IMR-90 (cell line): ENCODE results near the gene OR3A2. TPM values are rescaled to one million over a fixed set of nuclear protein-coding genes. Genes with fewer than 3 reads are reported as not detected.
"Not testable (repeated sequence)": the region's sequence is repeated elsewhere in the genome, so short reads cannot be mapped to it uniquely, and the experiment has no call there.

Experiments used
- ATAC-seq: fragments of 200-7000 bp; cut with Tn5 transposase; 2 replicates; pipeline ENCODE4 v1.9.1; 2020; ENCODE audit warnings: low read depth, mild to moderate bottlenecking, moderate library complexity
- BruUV-seq: library from RNA; stranded (reverse); fragments of 400-500 nt; replicated peaks from 2 replicates; lab custom pipeline; 2021; lab: Mats Ljungman, UMichigan
- CTCF ChIA-PET: fragments of 300-600 bp; formaldehyde crosslinking; extraction: SDS; loops from one replicate; lab custom pipeline; 2021; ENCODE audit warnings: antibody characterized with exemption; lab: Yijun Ruan, JAX
- POLR2A ChIA-PET: fragments of 300-600 bp; sonication (Branson Sonifier 250); formaldehyde crosslinking; loops from one replicate; lab custom pipeline; 2022; ENCODE audit warnings: antibody characterized with exemption; ENCODE audit not compliant: unreplicated experiment; lab: Charles Lee
- DNase-seq: peaks from one replicate; pipeline ENCODE4 v3.0.0; 2013
- H2AFZ ChIP-seq: replicated peaks from 2 replicates; pipeline ENCODE3; 2013; ENCODE audit warnings: low read length, mild to moderate bottlenecking; ENCODE audit not compliant: poor library complexity
- H2AK5ac ChIP-seq: 2 replicates; pipeline ENCODE4 v1.6.1; 2013; ENCODE audit warnings: low read depth, low read length, inconsistent platforms
- H2AK9ac ChIP-seq: replicated peaks from 2 replicates; pipeline ENCODE3; 2013; ENCODE audit warnings: mild to moderate bottlenecking, low read depth, low read length, moderate library complexity; ENCODE audit not compliant: poor library complexity
- H2BK120ac ChIP-seq: 2 replicates; pipeline ENCODE4 v1.6.1; 2013; ENCODE audit warnings: low read depth, low read length, inconsistent platforms
- H2BK15ac ChIP-seq: 3 replicates; pipeline ENCODE4 v1.6.1; 2013; ENCODE audit warnings: low read depth, low read length, inconsistent platforms
- H2BK20ac ChIP-seq: 2 replicates; pipeline ENCODE4 v1.6.1; 2013; ENCODE audit warnings: low read depth, mild to moderate bottlenecking, inconsistent platforms, low read length, moderate library complexity
- H2BK5ac ChIP-seq: 2 replicates; pipeline ENCODE4 v1.6.1; 2013; ENCODE audit warnings: mild to moderate bottlenecking, low read depth, low read length, inconsistent platforms; ENCODE audit not compliant: poor library complexity, severe bottlenecking
- H3K14ac ChIP-seq: replicated peaks from 2 replicates; pipeline ENCODE4 v1.6.1; 2013; ENCODE audit warnings: low read depth, low read length, inconsistent platforms
- H3K18ac ChIP-seq: 2 replicates; pipeline ENCODE4 v1.6.1; 2013; ENCODE audit warnings: low read depth, low read length, control low read depth
- H3K23ac ChIP-seq: 2 replicates; pipeline ENCODE4 v1.6.1; 2013; ENCODE audit warnings: low read depth, low read length, inconsistent platforms
- H3K27ac ChIP-seq: 2 replicates; pipeline ENCODE4 v1.5.1; 2013; ENCODE audit warnings: mild to moderate bottlenecking, control low read depth, low read length; ENCODE audit not compliant: insufficient read depth
- H3K27me3 ChIP-seq: 2 replicates; pipeline ENCODE4 v1.6.1; 2013; ENCODE audit warnings: low read length; ENCODE audit not compliant: control insufficient read depth, insufficient read depth
- H3K36me3 ChIP-seq: 2 replicates; pipeline ENCODE4 v1.6.1; 2013; ENCODE audit warnings: low read length, mixed read lengths; ENCODE audit not compliant: control insufficient read depth, insufficient read depth
- H3K4ac ChIP-seq: 2 replicates; pipeline ENCODE4 v1.6.1; 2013; ENCODE audit warnings: low read depth, low read length, inconsistent platforms
- H3K4me1 ChIP-seq: 2 replicates; pipeline ENCODE4 v1.6.1; 2013; ENCODE audit warnings: low read length, mixed read lengths; ENCODE audit not compliant: control insufficient read depth, insufficient read depth
- H3K4me2 ChIP-seq: 2 replicates; pipeline ENCODE4 v1.6.1; 2013; ENCODE audit warnings: low read depth, mild to moderate bottlenecking, control low read depth, low read length, moderate library complexity
- H3K4me3 ChIP-seq: 2 replicates; pipeline ENCODE4 v1.5.1; 2013; ENCODE audit warnings: low read depth, mild to moderate bottlenecking, control low read depth, low read length, moderate library complexity; ENCODE audit not compliant: insufficient read depth
- H3K56ac ChIP-seq: 2 replicates; pipeline ENCODE4 v1.6.1; 2013; ENCODE audit warnings: low read length, inconsistent platforms; ENCODE audit not compliant: insufficient read depth; ENCODE audit errors: extremely low read depth
- H3K79me1 ChIP-seq, 2 experiments: 2 replicates each; pipeline ENCODE4 v1.6.1; 2013; ENCODE audit warnings: low read length in 2 of 2, inconsistent platforms in 1 of 2, low read depth in 1 of 2
- H3K9ac ChIP-seq: 2 replicates; pipeline ENCODE4 v1.6.1; 2013; ENCODE audit warnings: low read depth, low read length, control low read depth
- H3K9me1 ChIP-seq: 2 replicates; pipeline ENCODE4 v1.6.1; 2013; ENCODE audit warnings: low read length, inconsistent platforms; ENCODE audit not compliant: insufficient read depth
- H3K9me3 ChIP-seq: 2 replicates; pipeline ENCODE4 v1.6.1; 2013; ENCODE audit warnings: low read length; ENCODE audit not compliant: control insufficient read depth, insufficient read depth
- H4K20me1 ChIP-seq: 2 replicates; pipeline ENCODE4 v1.6.1; 2013; ENCODE audit warnings: low read length, inconsistent platforms; ENCODE audit not compliant: insufficient read depth
- H4K5ac ChIP-seq: 2 replicates; pipeline ENCODE4 v1.6.1; 2013; ENCODE audit warnings: mild to moderate bottlenecking, low read depth, low read length, control low read depth
- H4K8ac ChIP-seq, 2 experiments: 2 replicates each; pipeline ENCODE4 v1.6.1; 2013; ENCODE audit warnings: low read depth in 2 of 2, low read length in 2 of 2, control low read depth in 1 of 2, inconsistent platforms in 1 of 2
- H4K91ac ChIP-seq: 2 replicates; pipeline ENCODE4 v1.6.1; 2013; ENCODE audit warnings: low read depth, low read length, inconsistent platforms; ENCODE audit not compliant: insufficient read depth
- WGBS, 2 experiments: methylation state at CpG; one replicate each; pipeline versions ENCODE4 v1.1.5 to v1.1.7; 2013; ENCODE audit warnings: missing lambda C conversion rate in 2 of 2; ENCODE audit not compliant: insufficient read length in 1 of 2; ENCODE audit errors: extremely low coverage in 2 of 2; 5-methylcytosine and 5-hydroxymethylcytosine counted together
- dilution Hi-C: fragments of 300-500 bp; cut with HindIII; formaldehyde crosslinking; loops from one replicate; pipeline ENCODE4 v1.14.3; 2018; ENCODE audit warnings: low sequenced_read_pairs; ENCODE audit not compliant: unreplicated experiment
- in situ Hi-C: fragments of 300-500 bp; cut with MboI; formaldehyde crosslinking; loops from 3 replicates; pipeline ENCODE4 v1.14.3; 2019; ENCODE audit warnings: low sequenced_read_pairs, inconsistent platforms, mixed read lengths
- intact Hi-C: fragments of 100-400 bp; cut with micrococcal nuclease; formaldehyde crosslinking; loops from 2 replicates; pipeline ENCODE4 v1.10.0; 2022
- polyA plus RNA-seq, 3 experiments: library from polyadenylated mRNA; depleted of rRNA; stranded (reverse); fragments of >200 nt; gene quantifications; 2 replicates each; pipeline ENCODE4 v1.2.3, GENCODE V29; 2012; ENCODE audit warnings: low replicate concordance in 1 of 3
- total RNA-seq: library from RNA; depleted of rRNA; stranded (reverse); fragments of >200 nt; gene quantifications from 2 replicates; pipeline ENCODE4 v1.2.3, GENCODE V29; 2012

OR3A2 gene
- total and polyA plus RNA-seq, 2 of the 4 experiments (the other 2 are of a cell fraction): not detected

DNA sequence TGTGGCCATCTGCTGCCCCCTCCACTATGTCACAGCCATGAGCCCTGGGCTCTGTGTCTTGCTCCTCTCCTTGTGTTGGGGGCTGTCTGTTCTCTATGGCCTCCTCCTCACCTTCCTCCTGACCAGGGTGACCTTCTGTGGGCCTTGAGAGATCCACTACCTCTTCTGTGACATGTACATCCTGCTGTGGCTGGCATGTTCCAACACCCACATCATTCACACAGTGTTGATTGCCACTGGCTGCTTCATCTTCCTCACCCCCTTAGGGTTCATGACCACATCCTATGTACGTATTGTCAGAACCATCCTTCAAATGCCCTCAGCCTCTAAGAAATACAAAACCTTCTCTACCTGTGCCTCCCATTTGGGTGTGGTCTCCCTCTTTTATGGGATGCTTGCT, 145.1 kb downstream of the OR3A2 start:
- ATAC-seq, H3K14ac ChIP-seq, CTCF ChIA-PET, H3K4me2 ChIP-seq, dilution Hi-C loops, H2AK9ac ChIP-seq, H4K91ac ChIP-seq, H3K56ac ChIP-seq, H2AK5ac ChIP-seq, H3K4ac ChIP-seq, H3K9me3 ChIP-seq, H2BK5ac ChIP-seq, H3K79me1 ChIP-seq, H3K4me1 ChIP-seq, H3K9me1 ChIP-seq, H4K5ac ChIP-seq, H2AFZ ChIP-seq, H2BK120ac ChIP-seq, H3K18ac ChIP-seq, intact Hi-C loops, H4K20me1 ChIP-seq, H3K36me3 ChIP-seq, H2BK15ac ChIP-seq, BruUV-seq, H3K9ac ChIP-seq, H3K4me3 ChIP-seq, H4K8ac ChIP-seq, H3K27me3 ChIP-seq, H3K23ac ChIP-seq, H3K27ac ChIP-seq, H2BK20ac ChIP-seq, POLR2A ChIA-PET, DNase-seq, in situ Hi-C loops: not testable (repeated sequence)
- no CpG with 5 or more reads among the region's 1 CpG for WGBS, 2 experiments

DNA sequence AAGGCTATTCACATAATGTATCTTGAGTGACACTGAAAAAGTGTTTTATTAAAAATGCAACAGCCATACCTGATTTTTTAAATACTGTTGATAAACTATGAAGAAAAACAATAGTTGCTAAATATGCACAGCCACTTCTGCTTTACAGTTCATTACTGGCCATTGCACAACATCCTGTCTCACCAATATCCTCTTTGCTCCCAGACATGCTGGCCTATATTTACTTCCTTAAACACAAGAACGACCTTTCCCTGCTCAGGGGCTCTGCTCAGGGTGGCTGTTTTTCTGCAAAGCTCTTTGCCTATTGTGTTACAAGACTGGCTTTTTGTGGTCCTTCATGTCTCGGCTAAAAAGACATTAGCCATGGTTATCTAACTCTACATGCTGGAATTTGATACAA, 147.4 kb downstream of the OR3A2 start:
- intact Hi-C loops, H3K27ac ChIP-seq, H2AFZ ChIP-seq, H3K23ac ChIP-seq, H4K91ac ChIP-seq, H3K18ac ChIP-seq, H3K4ac ChIP-seq, H3K4me1 ChIP-seq, H4K8ac ChIP-seq, H3K56ac ChIP-seq, H3K9me3 ChIP-seq, in situ Hi-C loops, BruUV-seq, H3K79me1 ChIP-seq, H2BK5ac ChIP-seq, H3K14ac ChIP-seq, H2BK15ac ChIP-seq, H3K27me3 ChIP-seq, H3K9me1 ChIP-seq, dilution Hi-C loops, H2AK5ac ChIP-seq, DNase-seq, H3K4me3 ChIP-seq, H2BK20ac ChIP-seq, H3K9ac ChIP-seq, H2BK120ac ChIP-seq, ATAC-seq, H2AK9ac ChIP-seq, H3K4me2 ChIP-seq, POLR2A ChIA-PET, H4K20me1 ChIP-seq, CTCF ChIA-PET, H4K5ac ChIP-seq, H3K36me3 ChIP-seq: not testable (repeated sequence)
- WGBS, 2 experiments: no CpG with 5 or more reads among the region's 2 CpGs
